GM21381 (cell line): ENCODE results near the gene PPP4R2.
A peak's percentile ranks its signal among the peaks of the same experiment; 100 is the strongest.

Experiments
- ATAC-seq: cut with Tn5 transposase; IDR thresholded peaks from one replicate; pipeline ENCODE4 v1.9.1; 2021; ENCODE audit warnings: mild to moderate bottlenecking, moderate library complexity; ENCODE audit not compliant: unreplicated experiment

The PPP4R2 gene

DNA sequence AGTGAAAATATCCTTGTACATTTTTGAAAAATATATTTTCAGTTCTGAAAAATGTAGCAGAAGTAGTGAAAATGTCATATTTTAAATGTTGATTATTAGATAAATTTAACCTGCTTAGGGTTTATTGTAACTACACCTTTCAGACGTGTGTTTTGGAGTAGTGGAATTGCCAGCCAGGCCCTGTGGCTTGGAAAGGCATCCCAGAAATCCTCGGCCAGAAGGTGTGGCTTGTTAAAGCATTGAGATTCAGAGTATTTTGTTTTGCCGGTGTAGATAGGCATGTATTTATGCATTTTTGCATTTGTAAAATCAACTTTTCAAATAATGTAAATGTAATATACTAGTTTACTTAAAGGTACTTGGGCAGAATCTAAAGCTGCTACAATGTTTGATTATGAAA, 71.8 kb downstream of the PPP4R2 start:
- no peak for ATAC-seq

DNA sequence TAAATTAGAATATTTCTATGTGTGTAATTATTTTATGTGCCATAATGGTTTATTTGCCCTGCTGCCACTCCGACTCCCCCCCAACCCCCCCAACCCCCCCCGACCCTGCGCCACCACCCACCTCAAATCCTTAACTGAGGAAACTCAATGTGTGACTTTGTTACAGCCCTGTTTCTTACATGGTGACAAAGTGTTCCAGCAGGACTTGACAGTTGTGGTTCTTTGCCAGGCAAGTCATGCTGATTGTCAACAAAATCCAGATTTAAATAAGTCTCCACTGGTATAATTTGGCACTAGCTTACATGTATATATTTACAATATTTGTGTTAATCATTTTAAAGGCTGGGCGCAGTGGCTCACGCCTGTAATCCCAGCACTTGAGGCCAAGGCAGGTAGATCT, 72.6 kb downstream of the PPP4R2 start:
- no peak for ATAC-seq

DNA sequence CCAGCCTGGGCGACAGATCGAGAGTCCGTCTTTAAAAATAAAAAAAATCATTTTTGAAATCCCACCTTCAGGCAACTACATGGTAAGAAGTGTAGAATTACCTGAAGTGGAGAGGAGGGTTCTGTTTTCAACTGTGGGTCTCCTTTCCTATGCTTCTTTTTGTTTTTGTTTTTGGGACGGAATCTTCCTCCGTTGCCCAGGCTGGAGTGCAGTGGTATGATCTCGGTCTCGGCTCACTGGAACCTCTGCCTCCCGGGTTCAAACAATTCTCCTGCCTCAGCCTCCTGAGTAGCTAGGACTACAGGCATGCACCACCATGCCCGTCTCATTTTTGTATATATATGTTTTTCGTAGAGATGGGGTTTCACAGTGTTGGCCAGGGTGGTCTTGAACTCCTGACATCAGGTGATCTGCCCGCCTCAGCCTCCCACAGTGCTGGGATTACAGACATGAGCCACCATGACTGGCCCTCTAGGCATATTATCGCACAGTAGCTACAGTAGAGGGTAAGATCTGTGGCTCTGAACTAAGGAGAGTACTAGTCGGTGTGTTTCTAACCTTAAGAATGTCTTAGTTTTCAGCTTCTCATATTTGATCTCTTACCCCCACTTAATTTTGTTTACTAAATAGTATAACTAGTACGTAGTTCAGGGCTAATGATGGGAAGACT, 73.3 kb downstream of the PPP4R2 start:
- no peak for ATAC-seq

DNA sequence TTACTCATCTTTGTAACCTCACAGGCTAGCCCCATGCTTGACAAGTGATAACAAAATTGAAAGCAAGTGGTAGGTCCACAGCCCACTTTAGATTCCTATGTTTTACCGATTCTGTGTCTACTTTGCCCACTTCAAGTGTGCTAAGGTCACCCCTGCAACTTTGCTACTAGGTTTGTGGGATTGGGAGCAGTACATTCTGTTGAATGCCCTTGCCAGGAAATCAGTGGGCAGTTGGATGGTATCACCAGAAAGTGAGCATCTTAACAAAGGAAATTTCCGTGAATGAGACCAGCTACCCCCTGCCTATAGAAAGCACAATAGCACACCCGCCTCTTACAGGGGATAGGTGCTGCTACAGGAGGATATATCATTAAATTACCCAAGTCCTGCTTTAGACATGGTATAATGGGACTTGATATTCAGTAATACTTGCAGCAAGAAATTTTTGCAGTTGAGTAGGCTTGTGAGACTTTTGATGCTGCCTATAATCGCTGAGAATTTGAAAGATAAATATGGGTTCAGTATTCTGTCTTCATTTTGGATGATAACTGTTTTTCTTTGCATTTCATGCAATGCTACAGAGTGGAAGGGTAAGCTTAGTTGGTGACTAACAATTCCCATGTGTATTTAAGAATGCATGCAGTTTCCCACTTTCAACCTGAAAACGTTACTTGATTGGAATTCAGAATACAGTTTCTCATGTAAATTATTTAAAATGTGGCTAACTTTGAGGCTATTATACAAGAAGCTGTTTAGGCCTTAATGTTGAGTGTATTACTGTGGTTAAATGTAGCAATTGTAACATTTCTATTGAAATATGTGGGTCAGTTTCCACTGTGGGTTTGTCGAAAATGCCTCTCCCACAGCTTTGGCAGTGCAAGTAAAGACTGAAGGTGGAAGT, 74.3 kb downstream of the PPP4R2 start:
- ATAC-seq, result no peak

DNA sequence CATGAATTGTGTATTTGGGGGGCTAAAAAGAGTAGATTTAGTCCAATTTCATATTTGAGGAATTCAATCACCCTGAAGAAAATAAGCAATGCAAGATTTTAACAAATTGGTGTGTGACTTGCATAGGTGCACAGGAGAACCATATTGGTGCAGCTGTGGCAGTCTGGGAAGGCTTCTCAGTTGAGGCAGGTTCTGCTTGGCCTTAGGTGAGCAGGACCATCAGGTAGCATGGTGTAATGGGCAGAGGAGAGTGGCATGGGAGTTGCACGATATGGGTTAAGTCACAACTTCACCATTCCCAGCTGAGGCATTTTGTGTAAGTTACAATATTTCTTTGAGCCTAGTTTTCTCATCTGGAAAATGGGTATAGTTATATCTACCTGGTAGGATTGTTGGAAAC, 75.3 kb downstream of the PPP4R2 start:
- ATAC-seq, result no peak

DNA sequence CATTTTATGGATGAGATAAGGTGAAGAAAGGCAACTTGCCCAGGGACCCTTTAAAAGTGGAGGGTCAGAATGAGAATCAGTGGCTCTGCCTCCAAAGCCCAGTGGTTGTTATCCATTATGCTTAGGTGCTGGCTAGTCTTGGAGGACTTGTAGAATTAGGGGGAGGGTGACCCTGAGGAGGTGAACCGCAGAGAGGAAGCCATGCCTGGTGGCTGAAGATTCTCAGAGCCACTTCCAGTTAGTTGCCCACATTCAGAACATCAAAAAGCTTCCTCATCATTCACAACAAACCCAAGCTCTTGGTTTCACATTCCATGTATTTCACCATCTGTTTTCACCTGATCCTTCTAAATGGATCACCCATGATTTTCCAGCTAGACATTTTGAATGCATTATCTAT, 76.0 kb downstream of the PPP4R2 start:
- ATAC-seq, result no peak

DNA sequence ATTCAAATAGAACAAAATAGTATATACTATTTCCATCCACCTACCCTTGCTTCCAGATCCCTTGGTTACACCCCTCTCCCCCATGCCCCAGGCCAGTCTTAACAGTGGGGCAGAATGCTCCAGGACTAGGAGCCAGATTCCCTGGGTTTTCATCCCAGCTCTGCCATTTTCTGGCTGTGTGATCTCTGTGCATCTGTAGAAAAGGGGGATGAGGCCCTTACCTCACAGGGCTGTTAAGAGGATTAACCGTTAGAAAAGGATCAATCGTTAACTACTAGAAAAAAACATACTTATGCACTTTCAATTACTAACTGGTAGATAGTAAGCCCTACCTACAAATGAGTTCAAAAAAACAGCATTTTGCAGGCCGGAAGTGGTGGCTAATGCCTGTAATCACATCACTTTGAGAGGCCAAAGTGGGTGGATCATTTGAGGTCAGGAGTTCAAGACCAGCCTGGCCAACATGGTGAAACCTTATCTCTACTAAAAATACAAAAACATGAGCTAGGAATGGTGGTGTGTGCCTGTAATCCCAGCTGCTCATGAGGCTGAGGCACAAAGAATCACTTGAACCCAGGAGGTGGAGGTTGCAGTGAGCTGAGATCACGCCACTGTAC, 76.6 kb downstream of the PPP4R2 start:
- no peak for ATAC-seq

DNA sequence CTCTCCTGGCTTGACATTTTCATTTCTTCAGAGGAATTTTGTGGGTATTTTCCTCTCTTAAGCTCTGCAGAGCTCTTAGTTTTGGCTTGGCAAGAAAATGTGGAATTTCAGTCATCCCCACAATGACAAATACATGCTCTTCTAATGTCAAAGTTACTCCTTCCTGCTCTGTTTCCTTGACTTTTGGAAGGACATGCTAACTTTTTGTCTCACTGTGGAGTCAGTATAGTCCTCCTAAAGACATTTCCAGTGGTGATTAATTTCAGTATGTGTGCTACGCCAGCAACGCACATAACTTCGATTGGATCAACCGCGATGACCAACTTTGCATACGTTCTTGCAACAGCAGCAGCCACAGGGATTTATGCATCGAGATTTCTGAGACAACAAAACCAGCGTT, 78.2 kb downstream of the PPP4R2 start:
- no peak for ATAC-seq

DNA sequence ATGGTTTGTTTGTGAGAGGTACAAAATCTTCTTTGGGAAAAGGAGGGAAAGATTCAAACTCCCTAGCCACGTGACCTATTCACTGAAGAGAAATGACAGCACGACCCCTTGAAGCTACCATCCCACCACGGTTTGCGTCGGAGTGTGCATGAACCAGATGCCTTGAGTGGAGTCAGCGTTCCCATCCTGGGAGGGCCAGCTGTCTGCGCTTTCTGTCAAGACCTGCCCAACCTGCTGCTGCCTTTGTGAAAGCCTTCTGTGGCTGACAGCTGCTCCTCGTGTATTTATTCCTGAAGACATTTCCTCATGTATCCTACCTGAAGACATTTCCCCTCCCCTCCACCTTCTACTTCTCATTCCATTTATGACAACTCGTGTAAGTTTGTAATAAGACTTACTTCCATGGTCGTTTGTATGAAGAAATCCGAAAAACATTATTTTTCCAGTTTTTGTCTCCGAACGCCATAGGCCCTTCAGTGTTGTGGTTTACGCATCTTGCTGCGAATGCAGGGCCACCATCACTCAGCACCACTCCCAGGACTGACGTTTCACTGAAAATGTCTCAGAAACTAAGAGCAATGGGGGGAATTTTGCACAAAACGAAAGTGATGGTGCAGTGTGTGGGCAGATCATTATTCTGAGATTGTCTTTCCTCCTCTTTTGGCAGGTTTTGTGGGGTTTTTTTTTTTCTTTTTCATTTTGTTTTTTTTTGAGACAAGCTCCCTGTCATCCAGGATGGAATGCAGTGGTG, 83.8 kb downstream of the PPP4R2 start:
- no peak for ATAC-seq

DNA sequence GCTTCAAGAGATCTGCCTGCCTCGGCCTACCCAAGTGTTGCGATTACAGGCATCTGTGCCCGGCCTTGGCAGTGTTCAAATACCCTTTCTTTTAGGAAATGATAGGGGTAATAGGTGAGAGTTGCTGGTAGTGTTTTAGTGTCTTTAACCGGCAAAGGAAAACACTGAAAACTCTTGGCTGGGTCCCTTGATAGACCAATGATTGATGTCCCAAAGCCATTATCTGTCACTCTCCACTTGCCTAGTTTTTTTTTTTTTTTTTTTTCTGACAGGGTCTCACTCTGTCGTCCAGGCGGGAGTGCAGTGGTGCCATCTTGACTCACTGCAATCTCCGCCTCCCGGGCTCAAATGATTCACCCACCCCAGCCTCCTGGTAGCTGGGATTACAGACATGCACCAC, 84.5 kb downstream of the PPP4R2 start:
- ATAC-seq, result no peak

DNA sequence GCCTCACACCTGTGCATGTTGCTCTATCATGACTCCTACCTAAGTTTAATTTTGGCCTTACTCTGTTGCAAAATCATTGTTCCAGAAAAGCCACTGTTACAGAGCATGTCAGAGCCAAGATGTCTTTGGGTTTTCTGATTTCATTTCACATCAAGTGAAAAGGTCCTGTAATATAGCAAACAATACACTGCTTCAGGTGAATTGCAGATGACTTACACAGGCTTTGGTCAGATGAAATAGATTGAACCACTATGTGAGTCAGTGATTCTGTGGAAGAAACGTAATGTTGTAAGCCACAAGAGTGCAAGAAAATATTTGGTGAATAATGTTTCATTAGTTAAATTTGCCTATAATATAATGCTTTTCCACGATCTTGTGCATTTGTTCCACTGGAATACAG, 87.6 kb downstream of the PPP4R2 start:
- no peak for ATAC-seq

DNA sequence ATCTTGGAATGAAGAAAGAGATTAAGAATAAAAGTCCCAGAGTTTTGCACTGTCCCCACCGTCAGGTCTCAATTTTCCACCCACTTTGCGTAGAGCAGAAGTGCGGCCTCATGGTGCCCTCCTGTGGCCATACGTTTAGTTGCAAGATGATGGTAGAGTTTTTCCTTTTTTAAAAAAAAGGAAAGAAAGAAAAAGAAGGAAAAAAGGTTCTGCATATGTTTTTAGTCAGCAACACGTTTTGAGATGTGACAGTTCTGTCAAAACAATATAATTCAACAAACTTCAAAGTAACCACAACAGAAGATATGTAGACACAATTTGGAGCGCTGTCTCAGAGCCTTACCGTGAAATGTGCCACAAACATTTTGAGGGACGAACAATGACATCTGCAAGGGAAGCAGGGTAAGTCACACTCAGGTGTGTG, 89.5 kb downstream of the PPP4R2 start:
- no peak for ATAC-seq

DNA sequence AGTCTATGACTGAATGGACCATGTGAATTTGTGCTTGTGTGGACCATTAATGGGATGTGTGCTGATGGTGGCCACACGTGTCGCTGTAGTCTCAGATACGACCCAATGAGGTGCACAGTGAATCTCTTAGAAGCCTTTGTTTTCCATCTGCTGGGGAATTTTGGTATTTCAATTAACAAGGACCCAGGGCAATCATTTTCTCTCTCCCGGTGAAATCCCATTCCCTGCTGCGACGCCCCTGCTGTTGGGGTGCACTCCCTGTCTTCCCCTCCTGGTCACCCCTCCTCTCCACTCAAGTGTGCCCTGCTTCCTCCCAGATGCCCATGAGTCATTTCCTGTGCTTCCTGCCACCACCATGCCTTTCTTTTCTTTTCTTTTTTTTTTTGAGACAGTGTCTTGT, 97.5 kb downstream of the PPP4R2 start:
- ATAC-seq, result no peak

DNA sequence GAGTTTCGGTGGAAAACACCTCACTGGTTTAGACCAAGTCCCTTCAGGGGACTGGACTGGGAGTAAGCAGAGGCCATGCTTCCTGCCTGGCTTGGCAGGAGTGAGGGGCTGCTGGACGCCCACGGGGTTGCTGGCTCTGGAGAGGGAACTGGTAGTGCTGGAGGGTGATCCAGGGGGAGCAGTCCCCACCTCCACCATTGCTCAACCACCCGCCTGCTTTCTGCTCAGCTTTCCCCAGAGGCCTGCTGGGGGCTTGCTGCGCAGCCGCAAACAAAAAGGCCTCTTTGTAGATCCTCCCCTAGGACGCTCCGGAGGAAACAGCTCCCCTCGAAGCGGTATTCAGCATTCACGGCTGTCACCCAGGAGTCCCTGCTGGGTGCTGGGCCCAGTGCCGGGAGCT, 98.3 kb downstream of the PPP4R2 start:
- no peak for ATAC-seq

DNA sequence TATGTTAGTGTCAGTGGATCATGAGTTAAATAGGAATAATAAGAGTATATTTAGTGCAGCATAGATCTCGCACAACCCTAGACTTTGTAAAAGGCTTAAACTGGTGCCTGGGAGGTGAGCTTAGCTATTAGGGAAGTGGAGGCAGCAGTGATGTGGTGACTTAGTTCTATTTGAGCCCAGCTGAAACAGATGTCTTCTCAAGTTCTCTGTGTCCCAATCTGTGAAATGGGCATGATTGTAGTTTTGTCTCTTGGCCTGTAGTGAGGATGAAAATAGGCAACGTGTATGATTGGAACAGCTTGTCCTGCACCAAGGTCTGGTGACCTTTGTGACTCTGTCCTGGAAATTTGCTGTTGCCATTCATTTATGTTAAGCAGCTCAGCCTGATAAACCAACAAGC, 99.6 kb downstream of the PPP4R2 start:
- ATAC-seq, result no peak

DNA sequence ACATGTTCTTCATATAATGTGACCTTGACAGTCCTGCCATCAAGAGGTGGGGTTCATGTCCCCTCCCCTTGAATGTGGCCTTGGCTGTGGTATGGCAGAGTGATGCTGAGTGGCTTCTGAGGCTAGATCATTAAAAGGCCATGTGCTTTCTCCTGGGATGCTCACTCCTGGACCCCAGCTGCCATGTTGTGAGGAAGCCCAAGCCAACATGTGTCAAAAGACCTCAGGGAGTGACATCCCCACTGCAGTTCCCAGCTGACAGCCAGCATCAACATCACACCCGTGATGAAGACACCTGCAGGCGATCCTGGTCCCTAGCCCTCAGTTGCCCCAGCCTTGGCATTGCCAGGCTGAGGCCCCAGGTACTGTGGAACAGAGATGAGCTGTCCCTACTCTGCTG, 101.4 kb downstream of the PPP4R2 start:
- ATAC-seq, result no peak

DNA sequence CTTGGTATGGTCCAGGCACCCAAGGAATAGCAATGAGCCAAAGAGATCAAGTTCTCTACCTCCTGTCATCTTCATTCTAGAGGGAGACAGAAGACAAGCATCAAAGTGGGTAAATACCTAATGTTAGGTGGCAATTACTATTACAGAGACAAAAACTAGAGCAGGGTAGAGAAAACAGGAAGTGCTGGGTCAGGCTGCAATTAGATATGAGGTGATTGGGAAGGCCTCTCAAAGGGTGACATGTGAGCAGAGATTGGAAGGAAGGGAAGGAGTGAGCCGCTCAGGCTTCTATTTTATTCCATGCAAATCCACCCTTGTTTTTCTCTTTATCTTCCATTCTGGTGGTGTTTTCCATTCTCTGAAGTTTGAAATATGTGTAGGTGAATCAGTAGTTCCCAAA, 102.3 kb downstream of the PPP4R2 start:
- ATAC-seq, result no peak

DNA sequence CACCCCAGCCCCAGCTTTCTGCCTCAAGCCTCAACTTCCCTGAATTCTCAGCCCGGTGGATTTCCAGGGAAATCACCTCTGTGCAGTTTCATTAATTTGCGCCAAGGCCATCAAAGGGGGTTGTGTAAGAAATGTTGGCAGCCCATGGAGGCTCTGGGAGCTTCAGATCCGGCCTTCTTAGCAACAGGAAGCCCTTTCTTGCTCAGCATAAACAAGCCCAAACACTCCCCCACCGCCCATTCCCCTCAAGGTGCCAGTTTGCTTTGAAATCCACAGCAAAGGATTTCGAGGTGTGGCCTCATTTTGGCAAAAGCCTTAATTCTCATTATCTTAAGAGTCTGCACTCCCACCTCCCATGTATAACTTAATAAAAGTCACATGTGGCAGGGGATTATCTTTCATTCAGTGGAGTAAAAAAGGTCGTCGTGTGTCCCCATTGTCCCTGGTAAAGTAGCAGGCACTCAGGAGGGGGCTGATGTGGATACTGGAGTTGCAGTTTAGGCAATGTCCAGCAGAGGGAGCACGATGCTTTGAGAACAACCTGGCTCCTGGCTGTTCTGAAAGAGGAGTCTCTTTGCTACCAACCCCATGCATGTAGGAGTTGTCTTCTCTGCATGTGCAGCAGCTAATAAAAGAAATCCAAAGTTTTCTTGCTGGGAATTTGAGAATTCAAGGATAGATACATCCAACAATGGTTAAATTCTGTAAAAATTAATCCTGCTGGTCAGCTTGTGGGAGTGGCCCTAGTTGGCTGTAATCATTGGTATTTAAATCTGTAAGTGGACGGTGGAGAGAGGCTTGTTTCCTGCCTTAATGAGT, 104.3 kb downstream of the PPP4R2 start:
- peak; percentile 88 for ATAC-seq

DNA sequence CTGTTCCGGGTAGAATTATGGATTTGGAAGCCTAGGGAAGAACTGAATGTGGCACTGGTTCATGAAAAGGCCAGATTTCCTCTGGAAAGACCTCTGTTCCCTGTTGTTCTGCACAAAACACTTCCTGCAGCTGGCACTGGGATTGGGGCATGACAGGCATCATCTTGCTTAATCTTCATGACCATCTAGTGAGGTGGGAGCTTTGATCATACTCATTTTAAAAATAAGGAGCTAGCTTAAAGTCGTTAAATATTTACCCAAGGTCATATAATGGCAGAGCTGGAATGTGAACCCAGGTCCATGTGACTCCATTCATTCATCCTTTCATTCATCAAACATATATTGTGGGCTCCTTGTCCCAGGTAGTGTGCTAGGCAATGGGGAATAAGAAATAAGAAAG, 105.3 kb downstream of the PPP4R2 start:
- ATAC-seq, result no peak

DNA sequence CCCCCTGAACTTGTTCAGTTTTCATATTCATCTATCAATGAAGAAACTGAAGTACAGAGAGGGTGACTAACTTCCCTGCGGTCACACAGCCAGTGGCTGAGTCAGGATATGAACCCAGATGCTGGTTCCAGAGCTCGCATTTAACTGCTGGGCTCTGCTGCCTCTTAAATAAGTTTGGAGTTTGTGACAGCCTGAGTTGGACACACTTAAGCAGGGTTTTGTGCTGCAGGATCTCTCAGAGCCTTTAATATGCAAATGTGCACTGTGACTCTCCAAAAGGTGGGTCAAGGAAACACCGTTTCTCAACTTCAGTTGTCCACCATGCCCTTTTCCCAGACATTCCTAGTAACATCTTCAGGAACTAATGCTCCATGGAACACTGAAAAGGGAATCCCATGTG, 110.6 kb downstream of the PPP4R2 start:
- ATAC-seq, result no peak
